NCI-H1105 treated with DMSO at 0.1 percent for 48 hours (cell line): ENCODE results near the gene NRXN3.

Experiments
- DNase-seq: peaks from one replicate; lab custom pipeline; 2025; lab: John Stamatoyannopoulos, UW

The NRXN3 gene

DNA sequence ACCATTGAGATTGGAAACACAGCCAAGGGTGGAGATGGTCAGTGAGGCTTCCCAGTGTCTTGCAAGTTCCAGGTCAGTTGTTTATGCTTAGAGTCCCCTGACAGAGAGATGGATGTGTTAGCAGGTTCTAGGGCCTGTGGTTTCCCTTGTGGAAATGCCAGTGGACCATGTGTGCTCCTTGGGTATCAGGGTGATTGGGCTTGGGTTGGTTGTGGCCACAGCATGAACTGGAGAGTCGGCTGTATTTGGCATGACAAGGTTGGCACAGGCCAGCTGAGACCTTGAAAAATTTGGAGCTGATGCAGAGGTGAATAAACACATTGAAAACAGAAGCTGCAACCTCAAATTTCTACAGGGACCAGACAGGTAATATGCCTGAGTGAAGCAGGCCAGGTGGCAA lies 1373.2 kb downstream of the NRXN3 start:
- no peak for DNase-seq

- DNase-seq = no peak
Observed at GRCh38 chr14:79543967-79544697, 1374.0 kb downstream of the NRXN3 start.

- DNase-seq = no peak
Observed at GRCh38 chr14:79544698-79545070, 1374.5 kb downstream of the NRXN3 start.

- DNase-seq = no peak
Observed at GRCh38 chr14:79548836-79549235, 1378.7 kb downstream of the NRXN3 start.

DNA sequence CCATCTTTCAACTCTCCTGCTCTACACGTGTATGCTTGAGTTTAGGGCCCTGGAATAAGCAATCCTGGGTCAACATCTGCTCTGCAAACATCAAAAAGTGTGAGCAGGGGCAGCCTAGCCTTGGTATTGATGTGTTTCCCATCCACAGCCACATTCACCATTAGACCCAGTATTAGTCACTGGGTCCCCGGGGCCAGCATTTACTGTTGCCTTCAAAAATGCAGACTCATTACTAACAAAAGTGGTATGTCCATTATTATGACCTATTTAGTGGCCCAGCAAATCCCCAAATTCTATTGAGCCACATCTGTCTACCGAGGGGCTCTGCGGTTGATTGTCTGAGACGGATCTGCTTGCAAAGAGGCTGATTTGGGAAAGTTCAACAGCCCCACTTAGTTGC lies 1379.3 kb downstream of the NRXN3 start:
- DNase-seq = no peak

GRCh38 chr14:79551523-79551922 lies 1381.3 kb downstream of the NRXN3 start:
- DNase-seq = no peak

- DNase-seq = no peak
Observed at GRCh38 chr14:79552778-79553177, 1382.6 kb downstream of the NRXN3 start.

- no peak for DNase-seq
Observed at GRCh38 chr14:79554816-79555215, 1384.6 kb downstream of the NRXN3 start.

GRCh38 chr14:79555429-79555828 lies 1385.3 kb downstream of the NRXN3 start:
- DNase-seq = no peak

DNA sequence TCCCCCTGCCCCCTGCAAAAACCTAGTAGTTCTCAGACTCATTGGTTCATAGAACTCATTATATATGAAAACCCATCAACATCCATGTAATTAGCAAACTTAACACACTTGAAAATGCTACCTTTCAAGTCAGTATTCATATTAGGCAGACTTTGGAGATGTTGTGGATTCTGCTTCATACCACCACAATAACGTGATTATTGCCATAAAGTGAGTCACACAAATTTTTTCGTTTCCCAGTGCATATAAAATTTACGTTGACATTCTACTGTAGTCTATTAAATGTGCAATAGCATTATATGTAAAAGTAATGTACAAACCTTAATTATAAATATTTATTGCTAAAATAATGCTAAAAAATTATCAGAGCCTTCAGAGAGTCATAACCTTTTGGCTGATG lies 1387.1 kb downstream of the NRXN3 start:
- DNase-seq = no peak

DNA sequence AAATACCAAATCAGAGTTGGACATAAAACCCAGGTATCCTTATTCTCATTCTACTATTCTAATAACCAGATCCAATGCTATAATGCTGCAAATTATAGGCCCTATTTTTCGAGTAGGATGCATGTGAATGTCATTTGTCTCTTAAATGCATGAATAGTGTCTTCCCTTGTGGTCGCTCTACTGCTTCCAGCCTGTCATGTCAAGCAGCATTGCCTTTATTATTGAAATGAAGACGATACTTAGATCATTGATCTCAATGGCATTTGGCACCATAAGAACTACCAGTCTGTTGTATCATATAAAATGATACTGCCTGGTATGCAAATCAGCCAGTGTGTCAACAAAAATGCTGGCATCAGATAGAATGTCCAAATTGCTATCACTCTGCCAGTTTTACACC lies 1392.0 kb downstream of the NRXN3 start:
- DNase-seq = no peak

DNA sequence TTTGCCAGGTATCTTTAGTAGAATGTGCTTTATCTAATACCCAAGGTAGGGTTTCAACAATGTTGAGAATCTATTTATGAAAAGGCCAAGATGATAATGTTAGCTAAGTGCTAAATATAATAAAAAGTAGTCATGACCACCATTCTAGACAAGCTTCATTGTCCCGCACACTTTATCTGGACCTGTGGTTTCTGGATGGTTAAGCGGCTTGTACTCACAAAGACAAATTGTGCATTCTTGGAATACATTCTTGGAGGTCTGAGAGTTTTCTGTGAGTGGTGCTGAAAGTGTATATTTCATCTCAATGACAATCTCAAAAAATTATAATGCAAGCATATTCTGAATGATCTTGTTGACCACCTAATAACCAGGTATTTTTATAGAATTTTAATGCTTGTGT lies 1394.2 kb downstream of the NRXN3 start:
- DNase-seq = no peak

DNA sequence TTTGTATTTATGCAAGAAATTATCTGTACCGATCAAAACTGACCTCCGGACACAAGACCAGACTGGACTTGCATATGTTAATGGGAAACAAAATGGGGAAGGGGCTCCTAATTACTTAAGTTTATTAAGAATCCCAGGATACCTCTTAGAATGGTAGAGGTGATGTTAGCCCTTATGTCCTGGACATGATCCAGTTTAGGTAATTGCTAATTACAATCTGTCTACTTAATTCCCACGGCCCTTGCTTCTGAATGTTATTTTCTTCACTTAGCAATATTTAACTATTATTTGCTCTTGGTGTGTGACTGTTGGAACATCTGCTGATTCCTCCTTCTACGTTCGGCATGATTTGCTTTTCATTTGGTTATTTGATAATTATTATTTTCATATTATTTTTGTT lies 1397.1 kb downstream of the NRXN3 start:
- peak; percentile 67 for DNase-seq

DNA sequence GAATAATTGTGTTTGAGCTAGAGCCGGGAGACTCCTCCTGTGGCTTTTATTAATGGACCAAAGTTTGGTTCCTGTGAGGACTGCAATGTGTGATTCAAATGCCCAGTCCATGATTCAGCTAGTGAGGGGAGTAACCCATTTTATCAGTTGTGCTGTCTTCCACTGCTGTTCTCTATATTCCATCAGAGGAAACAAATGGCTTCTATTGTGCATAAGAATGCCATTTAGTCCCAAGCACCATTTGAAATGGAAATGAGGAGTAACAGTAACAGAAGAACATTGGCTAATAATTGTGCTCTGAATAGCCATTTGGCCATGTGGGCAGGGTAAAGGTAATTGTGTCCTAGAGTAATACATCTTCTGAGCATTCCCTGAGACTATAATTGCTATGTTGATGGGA lies 1398.4 kb downstream of the NRXN3 start:
- no peak for DNase-seq

DNA sequence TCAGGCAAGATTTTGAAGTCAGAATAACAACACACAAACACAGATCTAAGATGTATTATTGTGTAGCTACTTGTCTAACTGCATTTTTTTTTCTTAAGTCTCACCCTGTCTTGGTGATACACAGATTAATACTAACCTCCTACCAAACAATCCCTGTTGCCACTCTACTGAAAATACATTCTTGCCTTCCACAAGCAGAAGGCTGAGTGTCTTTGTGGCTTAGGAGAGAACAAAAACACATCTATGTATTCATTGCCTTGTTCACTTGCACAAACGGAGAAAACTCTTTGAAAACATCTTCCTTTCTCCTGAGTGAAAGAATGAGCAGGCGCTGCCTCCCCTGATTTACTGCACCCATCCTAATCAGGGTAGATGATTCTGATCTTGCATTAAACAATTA lies 1398.9 kb downstream of the NRXN3 start:
- DNase-seq = no peak

- DNase-seq = no peak
Observed at GRCh38 chr14:79570648-79571047, 1400.5 kb downstream of the NRXN3 start.

DNA sequence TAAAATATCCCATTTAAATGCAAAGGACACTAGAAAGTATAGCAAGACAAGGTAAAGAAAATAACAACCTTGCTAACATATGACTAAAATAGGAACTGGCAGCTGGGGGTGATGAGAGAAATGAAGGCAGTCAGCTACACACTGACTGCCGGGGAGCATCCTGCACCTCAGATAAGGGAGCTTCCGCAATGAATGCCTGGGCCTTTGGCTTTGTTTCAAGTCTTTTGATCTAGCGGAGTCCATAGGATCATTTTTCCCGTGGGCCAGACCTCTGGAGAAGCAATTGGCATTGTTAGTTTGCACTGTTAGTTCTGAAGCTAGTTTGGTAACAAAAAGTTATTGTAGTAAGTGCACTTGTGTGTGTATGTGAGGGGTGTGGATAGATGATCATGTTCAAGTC lies 1401.2 kb downstream of the NRXN3 start:
- DNase-seq = peak; percentile 22

DNA sequence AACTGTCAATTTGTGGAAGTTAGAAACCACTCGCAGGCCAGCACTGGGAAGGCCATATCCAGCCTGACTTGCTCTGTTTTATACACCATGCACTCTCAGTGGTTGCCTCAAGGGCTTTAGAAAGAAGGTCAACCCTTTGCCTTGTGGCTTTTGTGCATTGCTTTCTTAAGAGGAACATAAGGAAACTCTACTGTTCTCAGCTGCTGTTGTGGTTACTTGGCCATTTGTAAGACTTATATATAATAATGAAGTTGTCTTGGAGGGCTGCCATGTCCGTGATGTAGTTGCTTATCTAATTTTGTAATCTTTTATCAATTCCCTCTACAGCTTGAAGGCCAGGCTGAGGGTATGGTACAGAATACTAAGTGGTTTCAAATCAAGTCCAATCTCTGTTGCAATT lies 1403.3 kb downstream of the NRXN3 start:
- no peak for DNase-seq

GRCh38 chr14:79575032-79575431 lies 1404.9 kb downstream of the NRXN3 start:
- DNase-seq = no peak

DNA sequence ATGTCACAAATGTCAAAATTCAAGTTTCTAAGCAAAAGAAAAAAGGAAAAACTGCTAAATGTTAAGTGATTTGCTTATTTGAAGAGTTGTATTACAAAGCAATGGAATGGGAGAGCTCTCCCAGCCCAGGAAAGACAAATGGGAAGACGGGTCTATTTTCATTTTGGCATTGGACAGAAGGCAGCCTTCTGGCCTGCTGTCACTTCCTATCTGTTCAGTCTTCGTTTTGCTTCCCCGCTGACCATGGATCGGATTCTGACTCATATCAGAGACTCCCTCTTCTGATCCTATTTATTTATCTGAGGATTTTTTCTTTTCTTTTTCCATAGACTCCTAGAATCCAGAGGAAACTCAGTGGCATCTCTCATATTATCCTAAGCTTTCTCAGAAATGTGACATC lies 1406.3 kb downstream of the NRXN3 start:
- DNase-seq = no peak

- no peak for DNase-seq
Observed at GRCh38 chr14:79578470-79578869, 1408.3 kb downstream of the NRXN3 start.

DNA sequence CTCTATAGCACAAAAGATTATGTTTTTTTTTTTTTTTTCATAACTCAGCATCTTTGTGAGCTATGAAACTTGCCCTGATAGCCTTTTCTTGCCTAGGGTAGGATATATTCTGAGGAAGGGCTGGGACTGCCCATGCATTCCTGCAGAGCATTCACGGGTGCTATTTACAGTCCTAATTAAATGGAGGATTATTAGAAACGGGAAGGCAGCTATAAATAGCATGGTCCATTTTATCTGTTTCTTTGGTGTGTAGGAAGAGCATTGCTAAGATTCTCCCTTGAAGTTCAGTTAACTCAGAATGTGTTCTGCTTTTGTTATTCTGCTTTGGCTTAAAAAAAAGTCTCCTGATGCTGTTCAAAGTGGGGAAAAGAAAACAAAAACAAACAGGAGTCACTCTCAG lies 1410.2 kb downstream of the NRXN3 start:
- no peak for DNase-seq

- DNase-seq = no peak
Observed at GRCh38 chr14:79580906-79581305, 1410.7 kb downstream of the NRXN3 start.

DNA sequence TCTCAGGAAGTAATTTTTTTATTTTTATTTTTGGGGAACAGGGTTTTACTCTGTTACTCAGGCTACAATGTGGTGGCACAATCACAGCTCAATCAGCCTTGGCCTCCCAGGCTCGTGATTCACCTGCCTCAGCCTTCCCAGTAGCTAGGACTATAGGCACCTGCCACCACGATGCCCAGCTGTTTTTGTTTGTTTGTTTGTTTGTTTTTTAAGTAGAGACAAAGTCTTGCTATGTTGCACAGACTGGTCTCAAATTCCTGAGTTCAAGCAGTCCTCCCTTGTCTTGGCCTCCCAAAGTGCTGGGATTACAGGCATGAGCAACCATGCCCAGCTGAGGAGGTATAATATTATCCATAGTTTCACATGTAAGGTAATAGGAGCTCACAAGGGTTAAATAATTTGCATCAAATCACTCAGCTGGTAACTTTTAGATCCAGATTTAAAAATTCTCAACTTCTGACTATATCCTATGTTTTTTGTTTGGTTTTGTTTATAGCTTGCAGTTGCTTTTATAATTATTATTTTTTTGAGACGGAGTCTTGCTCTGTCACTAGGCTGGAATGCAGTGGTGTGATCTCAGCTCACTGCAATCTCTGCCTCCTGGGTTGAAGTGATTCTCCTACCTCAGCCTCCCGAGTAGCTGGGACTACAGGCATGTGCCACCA lies 1411.9 kb downstream of the NRXN3 start:
- DNase-seq = no peak
